DMS153 treated with DMSO at 0.1 percent for 48 hours (cell line): ENCODE measurements around the gene EN2.

Experiments
- DNase-seq: peaks from one replicate; lab custom pipeline; 2025; ENCODE audit not compliant: unreplicated experiment; lab: John Stamatoyannopoulos, UW

The EN2 gene

DNA sequence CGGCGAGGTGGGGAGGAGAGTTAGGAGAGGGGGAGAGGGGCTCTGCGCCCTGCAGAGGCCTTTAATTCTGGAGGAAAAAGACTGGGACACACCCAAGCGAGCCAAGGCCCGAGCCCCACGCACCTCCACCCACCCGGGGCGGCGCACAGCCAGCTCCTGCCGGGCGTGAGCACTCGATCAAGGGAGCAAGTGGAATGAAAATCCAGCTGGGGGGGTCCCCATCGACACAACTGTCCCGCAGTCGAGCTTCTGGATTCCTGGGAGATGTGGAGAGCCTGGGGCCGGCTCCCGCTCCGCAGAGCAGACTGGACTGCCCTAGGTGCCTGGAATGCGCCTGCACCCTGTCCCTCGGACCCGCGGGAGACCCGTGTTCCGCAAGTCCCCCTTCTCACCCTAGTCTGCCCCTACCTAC lies 7.4 kb upstream of the EN2 start:
- no peak for DNase-seq

DNA sequence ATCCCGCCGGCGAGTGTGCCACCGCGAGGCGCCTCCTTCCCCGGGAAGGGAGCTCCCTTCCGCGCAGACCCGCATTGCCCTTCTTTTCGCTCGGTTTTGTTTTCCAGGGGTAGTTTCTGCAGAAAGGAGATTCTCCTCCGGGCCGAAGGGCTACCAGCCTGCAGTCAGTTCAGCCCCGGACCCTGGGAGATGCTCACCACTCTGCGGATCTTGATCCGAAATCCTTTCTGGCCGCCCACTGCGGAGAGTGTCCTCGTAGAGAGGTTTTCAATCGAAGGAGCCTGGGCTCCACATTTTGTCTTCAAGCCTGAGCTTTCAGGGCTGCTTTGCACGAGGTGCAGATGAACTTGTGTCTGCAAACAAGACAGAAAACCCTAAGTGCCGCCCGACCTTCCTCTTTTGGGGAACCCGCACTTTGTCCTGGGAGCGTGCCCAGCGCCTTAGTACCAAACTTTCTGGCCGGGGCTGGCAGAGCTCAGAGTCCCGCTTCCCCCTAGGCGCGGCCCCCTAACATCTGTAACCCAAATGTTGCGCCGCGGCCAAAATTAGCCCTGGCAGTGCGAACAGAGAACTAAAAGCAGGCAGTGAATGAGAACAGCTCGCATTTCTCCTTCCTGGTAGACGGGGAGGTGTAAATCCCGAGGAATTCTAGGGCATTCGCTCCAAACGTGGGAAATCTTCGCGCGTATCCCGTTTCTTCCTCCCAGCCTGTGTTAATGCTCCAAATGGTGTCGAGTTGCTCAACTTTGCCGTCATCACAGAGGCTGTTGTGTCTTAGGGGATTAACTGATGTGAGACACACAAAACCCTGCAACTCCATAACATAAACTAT lies 6.7 kb upstream of the EN2 start:
- no peak for DNase-seq

DNA sequence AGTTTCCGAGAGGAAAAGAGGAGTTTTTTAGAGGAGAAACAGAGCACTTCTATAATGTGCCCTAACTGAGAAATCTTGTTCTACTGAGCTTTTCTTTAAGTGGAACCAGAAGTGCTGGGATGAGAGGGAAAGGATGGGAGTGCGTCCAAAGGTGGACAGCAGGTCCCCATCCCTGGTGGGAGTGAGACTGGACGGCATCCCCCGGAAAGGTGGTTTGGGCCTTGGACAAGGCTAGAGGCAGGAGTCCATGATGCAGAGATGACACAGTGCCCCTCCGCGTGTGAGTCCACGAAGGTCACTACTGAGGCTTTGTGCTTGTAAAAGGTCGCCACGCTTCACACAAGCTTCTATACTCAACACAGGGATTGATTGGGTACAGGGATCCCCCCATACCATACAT lies 6.1 kb upstream of the EN2 start:
- DNase-seq = no peak

DNA sequence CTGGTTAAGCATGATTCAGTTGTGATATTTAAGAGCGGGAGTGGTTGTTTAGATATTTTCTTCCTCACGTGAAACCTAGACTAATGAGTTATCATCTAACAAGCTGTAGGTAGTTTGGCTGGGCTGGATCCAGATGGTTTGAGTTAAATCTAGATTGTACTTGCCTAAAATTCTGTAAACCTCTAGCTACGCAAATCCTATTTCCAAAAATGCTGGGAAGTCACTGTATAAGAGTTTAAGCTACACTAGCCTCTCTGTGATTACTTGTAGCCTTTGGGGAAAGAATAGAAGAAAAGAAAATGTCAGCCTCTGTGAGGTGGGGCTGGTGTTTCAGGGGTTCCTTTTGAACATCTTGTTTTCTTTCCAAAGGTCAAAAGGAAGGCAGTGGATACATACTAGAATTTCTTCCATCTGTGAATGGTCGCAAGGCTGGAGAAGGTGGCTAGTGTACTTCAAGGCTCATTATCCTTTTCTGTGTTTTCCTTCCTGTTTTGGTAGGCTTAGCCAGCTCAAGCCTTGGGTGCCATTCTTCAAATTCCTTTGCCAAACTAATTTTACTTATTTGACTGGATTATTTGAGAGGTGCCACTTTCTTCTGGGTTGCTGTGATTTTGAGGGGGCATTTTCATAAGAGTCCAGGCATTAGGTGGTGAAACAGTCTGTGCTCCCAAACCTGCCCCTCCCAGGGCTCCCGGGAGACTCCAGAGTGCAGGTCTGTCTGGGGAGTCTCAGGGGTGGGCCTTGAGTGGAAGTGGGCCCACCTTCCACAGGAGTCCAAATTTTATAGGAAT lies 5.2 kb upstream of the EN2 start:
- DNase-seq = no peak

DNA sequence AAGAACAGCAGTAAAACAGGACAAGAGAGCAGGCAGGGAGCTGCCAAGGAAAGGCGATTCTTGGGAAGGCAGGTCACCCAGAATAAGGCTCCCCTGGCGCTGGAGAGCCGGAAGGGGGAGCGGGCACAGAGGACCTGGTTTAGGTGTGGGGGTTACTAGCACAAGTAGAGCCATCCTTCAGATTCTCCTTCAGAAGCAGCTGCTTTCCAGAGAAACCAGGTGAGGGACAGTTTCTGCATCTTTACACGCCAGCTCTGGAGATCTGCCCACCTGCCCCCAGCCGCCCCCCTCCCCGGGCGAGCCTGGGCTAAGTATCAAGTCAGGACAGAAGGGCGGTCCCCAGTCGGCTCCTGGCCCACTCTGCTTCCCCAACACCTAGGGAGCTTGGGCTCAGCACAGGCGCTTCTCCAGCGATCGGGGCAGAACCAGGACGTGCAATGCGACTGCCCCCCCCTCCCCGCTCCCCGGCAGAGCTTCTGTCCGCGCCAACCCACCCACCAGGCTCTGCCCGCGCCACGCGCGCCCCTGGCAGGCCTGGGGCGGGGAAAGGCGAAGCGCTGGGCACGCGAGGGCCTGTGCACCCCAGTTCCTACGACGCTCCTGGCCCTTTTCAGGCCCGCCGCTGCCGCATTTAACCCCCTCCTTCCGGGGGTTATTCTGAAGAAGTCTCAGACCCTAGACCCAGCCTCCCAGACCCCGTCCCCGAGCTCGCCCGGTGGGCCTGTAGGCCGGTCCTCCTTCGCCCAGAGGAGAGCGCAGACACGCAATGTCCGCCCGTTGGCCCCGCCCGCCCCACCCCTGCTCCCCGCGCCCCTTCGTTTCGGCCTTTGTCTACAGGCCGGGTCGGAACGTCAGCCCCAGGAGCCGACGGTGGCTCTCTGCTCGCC lies 4.4 kb upstream of the EN2 start:
- DNase-seq = no peak

DNA sequence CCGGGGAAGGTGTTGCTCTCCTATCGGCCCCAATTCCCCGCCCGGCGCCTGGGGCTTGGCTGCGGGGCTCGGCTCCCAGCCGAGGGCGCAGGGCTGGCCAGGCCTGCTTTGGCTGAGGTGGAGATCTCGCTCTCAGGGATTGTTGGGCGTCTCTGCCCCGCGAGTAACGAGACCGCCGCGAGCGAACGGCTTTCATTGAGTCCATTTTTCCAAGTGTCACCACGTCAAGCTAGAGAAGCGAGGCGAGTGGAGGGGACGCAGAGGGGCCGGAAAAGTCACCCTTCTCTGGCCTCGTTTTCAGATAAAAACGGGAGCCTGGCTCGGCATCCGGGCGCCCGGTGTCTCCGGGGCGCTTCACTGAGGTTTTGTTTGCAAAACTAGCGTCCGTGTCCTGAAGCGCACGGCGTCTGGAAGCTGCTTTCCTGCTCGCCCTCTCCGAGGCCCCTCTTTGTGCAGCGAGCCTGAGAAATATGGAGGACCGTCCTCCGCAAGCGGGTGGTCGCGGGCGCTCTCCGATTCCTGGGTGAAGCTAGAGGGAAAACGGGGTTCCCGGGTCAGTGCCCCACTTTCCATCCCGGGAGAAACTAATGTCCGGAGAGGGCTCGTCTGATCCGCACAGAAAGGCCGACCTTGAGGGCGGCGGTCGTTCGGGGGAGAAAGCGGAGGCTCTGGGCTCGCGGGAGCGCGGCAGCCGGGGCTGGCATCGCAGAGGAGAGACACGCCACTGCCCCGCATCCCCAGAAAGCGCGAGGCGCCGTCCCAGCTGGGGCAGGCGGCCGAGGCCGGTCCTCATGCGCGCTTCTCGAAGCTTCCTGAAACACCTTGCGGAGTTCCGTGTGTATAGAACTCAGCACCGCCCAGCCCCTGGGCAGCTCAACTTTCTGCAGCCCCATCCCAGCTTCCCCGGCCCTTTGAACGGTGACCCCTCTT lies 3.5 kb upstream of the EN2 start:
- DNase-seq = no peak

DNA sequence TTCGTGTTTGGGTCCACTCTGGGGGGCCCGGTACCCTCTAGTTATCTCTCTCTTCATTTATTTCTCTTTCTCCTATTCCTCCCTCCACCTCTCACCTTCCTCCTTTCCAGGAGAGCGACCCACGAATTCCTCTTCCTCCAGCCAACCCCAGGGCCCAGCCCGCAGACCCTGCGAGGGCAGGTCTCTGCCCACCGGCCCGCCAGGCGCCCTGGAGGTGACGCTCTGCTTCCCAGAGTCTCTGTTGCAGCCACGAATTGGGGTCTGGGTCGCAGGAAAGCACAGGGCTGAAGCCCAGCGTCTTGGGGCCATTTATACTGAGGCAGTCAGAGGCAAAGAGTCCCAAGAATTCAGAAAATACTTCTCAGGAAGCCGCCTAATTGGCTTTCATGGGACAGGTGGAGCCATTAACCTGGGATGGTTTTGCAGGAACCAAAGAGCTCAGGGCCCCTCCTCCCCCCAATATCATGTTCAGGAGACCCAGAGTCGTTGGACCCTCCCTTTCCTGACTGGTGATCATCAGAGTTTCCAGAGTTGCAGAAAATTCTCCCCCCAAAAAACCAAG lies 2.7 kb upstream of the EN2 start:
- no peak for DNase-seq

DNA sequence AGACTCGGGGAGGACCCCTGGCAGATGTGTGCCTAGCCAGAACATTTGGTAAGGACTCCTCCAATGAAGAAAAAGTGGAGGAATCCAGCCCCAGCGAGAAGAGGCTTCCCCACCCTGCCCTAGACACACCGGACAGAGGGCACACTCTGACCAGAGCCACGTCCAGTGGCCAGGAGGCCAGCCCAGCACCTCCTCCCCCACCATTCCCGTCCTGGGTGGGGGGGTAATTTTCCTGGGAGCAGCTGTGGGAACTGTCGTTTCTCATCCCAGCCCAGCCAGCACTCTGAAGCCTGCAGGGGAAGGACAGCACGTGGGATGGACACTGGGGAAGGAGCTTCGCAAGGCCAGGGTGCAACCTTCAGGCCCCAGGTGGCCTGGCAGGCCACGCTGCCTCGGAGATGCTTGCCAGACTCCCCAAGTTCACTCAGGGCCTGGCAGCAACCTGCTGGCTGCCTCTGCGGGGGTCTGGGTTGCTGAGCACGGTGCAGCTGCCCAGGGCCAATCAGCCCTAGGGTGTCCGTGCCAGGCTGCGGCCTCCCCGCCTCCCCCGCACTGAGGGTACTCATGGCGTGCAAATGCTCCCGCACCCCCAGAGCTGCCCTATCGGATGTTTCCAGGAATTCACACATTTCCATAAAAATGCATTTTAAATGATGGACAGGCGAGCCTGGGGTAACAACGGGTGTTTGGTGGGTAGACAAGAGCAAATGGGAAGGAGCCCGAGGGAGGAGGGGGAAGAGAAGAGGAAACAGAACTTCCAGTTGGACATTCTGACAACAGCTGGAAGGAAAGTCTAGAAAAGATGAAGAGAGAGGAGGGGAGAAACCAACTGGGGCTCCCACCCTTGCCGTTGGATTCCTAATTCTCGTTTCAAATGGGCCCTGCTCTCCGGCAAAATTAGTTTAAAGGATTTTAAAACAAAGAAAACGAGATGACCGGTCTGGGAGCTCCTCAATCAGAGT lies 1.9 kb upstream of the EN2 start:
- DNase-seq = no peak

DNA sequence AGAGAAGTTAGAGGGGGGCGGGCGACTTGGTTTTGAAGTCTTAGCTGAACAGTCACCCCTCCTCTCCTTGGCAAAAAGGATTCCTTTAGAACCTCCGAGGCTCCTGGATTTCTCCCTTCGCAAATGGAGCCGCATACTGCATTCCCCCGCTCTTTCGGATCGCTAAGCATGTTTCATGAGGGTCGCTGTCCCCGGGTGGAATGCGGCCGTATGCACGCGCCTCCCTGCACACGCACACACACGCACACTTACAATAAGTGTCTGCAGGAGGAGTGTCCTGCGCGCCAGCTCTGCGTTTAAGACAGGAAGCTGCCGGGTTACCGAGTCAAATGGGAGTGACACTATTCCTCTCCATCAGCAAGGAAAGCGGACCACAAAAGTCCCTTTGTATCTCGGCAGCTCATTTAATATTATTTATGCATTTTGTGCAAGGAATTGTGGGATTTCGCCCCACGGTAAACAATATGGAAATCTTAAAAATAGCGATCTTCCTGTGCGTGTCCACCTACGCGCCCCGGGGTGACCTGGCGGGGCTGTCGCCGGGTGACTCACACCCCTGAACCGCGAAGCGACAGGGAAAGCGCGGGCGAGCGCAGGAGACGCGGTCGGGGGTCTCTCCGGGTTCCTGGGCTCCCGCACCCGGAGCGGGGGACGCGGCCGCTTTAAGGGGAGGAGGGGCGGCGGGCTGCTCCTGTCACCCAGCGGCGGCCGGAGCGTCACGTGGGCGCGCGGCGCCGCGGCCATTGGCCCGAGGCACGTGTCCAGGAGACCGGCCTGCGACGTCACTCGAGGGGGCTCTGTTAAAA lies 988 bp upstream of the EN2 start:
- peak; percentile 84 for DNase-seq

DNA sequence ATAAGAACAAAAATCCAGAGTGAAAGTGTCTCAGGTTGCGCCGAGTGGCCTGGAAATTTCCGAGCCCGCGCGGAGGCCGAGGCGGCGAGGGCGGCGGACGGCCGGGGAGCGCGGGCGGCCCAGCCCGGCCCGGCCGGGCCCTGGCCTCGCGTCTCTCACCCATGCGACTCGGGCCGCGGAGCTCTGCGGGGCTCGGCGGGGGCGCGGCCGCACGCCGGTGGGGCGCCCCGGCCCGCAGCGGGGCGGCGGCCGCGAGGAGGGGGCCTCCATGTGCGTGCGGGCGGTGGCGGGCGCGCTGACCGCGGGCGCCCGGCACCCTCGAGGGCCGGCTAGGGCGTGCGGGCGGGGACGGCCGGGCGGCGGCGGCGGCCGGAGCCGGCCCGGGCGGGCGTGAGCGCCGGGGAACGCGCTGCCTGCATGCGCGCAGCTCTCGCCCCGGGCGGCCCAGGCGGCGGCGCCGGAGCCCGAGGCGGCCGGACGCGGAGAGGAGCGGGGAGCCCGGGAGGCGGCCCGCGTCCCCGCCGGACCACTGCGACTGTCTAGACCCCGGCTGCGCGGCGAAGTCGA lies 302 bp upstream of the EN2 start:
- DNase-seq = no peak

DNA sequence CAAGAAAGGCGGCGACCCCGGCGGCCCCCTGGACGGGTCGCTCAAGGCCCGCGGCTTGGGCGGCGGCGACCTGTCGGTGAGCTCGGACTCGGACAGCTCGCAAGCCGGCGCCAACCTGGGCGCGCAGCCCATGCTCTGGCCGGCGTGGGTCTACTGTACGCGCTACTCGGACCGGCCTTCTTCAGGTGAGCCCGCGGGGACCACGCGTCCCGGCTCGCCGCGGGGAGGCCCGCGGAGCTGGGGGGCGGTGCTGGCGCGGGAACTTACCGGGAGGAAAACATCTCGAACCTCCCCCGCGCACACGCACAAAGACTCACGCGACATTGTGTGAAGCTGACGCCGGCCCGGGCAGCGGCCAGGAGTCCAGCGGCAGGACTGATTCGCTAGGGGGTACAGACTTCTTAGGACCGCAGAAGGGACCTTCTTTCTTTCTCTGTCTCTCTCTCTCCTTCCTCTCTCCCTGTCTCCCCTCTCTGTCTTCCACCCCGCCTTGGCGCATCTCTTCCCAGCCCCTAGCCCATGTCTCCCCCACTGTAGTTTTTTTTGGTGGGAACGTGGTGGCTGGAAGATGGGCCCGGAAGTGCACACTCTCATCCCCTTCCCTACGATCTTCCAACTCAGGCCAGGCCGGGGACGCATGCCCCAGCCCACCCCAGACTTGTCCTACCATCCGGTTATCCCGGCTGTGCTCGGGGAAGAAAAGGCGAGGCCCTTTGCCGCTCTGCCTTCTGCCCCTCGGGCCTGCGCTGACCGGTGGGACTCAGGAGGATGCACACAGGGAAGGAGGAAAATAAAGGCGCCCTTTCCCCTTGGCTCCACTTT lies 1.2 kb downstream of the EN2 start:
- no peak for DNase-seq

DNA sequence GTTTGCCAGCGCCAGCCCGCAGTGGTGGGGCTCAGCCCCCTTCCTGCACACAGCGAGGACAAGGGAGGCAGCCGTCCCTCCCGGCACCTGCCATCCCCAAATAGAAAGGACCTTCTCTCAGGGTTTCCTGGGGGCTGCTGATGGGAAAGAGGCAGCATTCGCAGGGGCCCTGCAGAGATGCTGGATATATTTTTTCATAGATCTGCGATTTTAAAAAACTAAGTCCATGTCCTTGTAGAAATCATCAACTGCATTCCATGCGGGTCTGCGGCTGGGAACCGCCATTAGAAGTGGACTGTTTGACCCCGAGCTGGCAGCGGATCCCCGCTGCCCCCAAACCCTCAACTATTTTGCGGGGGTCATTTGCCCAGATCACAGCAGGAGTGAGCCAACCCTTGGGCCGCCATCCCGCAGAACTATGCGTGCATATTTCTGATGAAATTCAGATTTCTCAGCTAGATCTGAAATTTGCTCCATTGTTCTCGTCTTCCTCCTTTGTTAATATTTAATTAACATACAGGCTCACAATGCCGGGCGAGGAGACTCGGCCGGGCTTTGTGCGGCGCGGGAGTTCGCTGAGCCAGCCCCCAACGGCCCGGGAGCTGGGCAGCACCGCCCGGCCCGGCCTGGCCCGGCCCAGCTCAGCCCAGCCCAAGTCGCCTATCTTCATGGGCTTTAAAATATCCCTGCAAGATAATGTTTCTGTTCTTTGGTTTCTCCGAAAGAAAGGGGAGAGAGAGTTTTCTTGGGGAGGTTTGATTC lies 2.0 kb downstream of the EN2 start:
- no peak for DNase-seq

DNA sequence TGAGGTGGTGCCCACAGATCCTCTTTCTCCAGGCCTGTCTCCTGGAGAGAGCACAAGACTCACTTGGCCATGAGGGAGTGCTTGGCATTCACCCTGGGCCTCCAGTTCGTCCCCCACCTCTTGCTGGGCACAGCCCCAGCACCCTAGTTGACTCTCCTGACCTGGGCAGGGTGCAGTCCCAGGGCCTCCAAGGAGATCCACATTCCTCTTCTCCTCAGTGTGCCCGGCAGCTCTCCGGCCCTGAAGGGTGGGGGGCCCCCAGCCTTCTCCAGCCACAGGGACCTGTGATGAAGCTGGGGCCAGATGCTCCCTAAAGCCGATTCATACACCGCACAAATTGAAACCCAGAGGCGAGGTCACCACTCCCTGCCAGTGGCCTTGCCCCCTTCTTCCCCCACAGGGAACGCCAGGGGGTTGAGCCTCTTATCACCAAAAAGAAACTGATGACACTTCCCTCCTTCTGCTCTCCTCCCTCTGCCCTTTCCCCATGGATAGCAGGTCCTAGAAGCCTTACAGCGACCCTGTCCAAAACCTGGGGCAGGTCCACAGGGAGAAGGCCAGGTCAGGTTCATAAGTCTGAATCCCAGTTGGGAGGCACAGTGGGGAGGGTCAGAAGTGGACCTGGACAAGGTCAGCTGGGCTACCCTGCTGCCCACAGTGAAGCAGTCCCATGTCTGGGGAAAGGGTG lies 3.1 kb downstream of the EN2 start:
- DNase-seq = no peak

DNA sequence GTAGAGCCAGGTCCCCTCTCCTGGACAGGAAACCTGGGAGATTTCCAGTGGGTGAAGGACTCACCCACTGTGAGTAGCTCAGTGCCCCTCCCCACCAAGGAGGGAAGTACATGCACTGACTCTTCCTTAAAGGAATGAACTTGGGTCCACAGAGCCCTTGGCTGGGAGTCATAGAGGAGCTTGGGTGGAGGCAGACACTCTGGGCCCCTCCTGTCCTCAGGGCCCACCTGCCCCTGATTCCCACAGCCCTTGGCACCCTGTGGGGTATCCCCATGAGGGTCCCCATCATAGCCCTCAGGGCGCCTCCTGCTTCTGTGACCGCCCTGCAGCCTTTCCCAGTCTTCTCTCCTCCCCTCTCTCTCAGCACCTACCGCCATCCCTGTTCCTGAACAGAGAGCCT lies 3.7 kb downstream of the EN2 start:
- no peak for DNase-seq

DNA sequence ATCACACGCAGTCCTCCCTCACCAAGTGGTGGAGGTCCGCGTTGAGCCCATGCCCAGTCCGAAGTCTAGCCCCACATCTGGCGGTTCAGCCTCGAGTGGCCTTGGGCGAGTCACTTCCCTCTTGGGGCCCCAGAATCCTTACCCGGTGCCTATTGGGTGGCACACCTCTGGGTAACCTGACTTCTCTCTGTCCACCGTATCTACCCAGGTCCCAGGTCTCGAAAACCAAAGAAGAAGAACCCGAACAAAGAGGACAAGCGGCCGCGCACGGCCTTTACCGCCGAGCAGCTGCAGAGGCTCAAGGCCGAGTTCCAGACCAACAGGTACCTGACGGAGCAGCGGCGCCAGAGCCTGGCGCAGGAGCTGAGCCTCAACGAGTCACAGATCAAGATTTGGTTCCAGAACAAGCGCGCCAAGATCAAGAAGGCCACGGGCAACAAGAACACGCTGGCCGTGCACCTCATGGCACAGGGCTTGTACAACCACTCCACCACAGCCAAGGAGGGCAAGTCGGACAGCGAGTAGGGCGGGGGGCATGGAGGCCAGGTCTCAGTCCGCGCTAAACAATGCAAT lies 4.3 kb downstream of the EN2 start:
- DNase-seq = no peak
